Activated CD4-positive, alpha-beta memory T cell treated with anti-CD3 and anti-CD28 coated beads, Interleukin-2, amount 10 ng/mL, durations not matched to agents 7 days and 5 days (primary cell): Measurements from ENCODE around the gene ADGRB3. TPM values are rescaled to one million over a fixed set of nuclear protein-coding genes. Genes with fewer than 3 reads are reported as not detected.

Experiments
- CTCF ChIA-PET: fragments of 350-600 bp; sonication (Branson Sonifier 250); formaldehyde crosslinking; loops from one replicate; lab custom pipeline; 2021; ENCODE audit warnings: antibody characterized with exemption, inconsistent platforms; lab: Charles Lee
- POLR2A ChIA-PET: fragments of 350-600 bp; sonication (Branson Sonifier 250); formaldehyde crosslinking; loops from one replicate; lab custom pipeline; 2021; ENCODE audit warnings: antibody characterized with exemption; lab: Charles Lee
- DNase-seq: peaks from one replicate; pipeline ENCODE4 v3.0.0-alpha.2; 2020
- H3K27ac Mint-ChIP-seq: one replicate; pipeline ENCODE4 v1.8.0; 2021; ENCODE audit warnings: mild to moderate bottlenecking, mixed read lengths
- H3K27me3 Mint-ChIP-seq: one replicate; pipeline ENCODE4 v1.8.0; 2021; ENCODE audit warnings: mixed read lengths
- H3K36me3 Mint-ChIP-seq: one replicate; pipeline ENCODE4 v1.8.0; 2021; ENCODE audit warnings: low read depth, mixed read lengths
- H3K4me1 Mint-ChIP-seq: one replicate; pipeline ENCODE4 v1.8.0; 2021; ENCODE audit warnings: mixed read lengths
- H3K4me3 Mint-ChIP-seq: one replicate; pipeline ENCODE4 v1.8.0; 2021; ENCODE audit warnings: mild to moderate bottlenecking, mixed read lengths
- H3K9me3 Mint-ChIP-seq: one replicate; pipeline ENCODE4 v1.8.0; 2021; ENCODE audit warnings: mixed read lengths
- total RNA-seq, 2 experiments: library from RNA; stranded (reverse); gene quantifications; one replicate each; pipeline ENCODE4 v1.2.3, GENCODE V29; 2021

Gene ADGRB3
- total RNA-seq, 2 experiments from 2014 or later: not detected

GRCh38 chr6:69339163-69339550 is 704.1 kb downstream of the ADGRB3 start:
- Mint-ChIP-seq H3K27ac (no peak overlapping the region), H3K9me3 (no peaks in the 10 kb centered on the region), H3K4me3 (no peak overlapping the region), H3K4me1 (no peaks in the 10 kb centered on the region), H3K27me3 (no peaks in the 10 kb centered on the region), H3K36me3 (no peaks in the 10 kb centered on the region)
- CTCF ChIA-PET: no interaction called here
- POLR2A ChIA-PET: no interaction called here
- DNase-seq: no peak

DNA sequence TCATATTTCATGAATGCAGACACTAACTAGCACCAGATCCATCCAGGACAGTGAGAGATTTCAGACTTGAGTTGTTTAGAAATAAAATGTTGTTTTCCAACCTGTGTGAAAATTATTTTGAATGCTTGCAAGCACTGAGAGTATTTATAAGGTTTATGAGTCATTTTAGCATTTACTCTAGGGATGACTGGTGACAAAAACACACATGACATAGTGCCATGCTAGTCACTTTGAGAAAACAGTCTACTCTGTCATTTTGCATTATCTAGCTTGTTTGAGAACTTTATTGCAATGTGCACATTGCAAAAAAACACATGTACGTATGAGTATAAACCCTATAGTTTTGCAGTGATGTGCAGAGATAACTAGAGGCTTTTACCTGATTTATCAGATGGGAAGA is 705.1 kb downstream of the ADGRB3 start:
- H3K36me3 Mint-ChIP-seq: no peaks in the 10 kb centered on the region
- H3K4me1 Mint-ChIP-seq: no peaks in the 10 kb centered on the region
- H3K4me3 Mint-ChIP-seq: no peak overlapping the region
- ChIA-PET CTCF (no interaction called here), POLR2A (no interaction called here)
- H3K27me3 Mint-ChIP-seq: no peaks in the 10 kb centered on the region
- DNase-seq: no peak
- H3K27ac Mint-ChIP-seq: no peak overlapping the region
- peaks cover 2% of the 10 kb centered on the region for H3K9me3 Mint-ChIP-seq

DNA sequence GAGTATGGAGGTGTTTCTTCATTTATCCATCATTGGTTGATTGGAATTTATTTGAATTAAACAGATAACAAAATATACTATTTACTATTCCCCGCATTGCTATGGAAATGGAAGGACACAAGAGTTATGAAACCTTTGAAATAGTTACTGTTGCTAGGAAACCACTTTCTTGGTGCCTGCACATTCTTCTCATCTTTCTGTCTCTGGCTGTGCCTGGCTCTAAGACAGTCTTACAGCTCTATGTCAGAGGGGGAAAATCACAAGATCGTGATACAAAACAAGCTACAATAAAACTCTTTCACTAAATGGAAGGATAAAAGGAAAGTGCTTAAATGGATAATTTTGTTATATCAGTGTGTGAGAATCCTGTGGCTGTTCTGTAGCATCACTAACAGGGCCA is 708.8 kb downstream of the ADGRB3 start:
- peaks cover 5% of the 10 kb centered on the region for H3K9me3 Mint-ChIP-seq
- H3K4me1 Mint-ChIP-seq: no peaks in the 10 kb centered on the region
- POLR2A ChIA-PET: no interaction called here

DNA sequence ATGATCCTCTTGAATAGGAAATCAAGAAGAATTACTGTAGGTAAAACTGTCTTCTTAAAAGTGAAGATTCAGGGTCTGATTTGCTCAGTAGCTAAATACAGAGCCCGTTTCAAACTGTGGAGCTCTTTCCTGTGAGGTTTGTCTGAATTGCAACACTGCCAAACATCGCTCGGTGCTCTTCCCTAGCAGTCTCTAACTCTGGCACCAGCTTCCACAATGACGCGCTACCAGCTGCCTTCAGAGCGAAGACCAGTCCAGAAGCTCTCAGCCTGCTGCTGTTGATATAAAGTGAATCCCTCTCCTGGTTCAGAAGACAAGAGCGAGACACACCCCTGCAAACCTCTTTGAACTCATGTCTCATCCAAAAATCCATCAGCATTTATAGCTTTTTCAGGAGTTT is 714.7 kb downstream of the ADGRB3 start:
- Mint-ChIP-seq H3K27ac (no peak overlapping the region), H3K4me1 (no peaks in the 10 kb centered on the region), H3K27me3 (no peaks in the 10 kb centered on the region), H3K36me3 (no peaks in the 10 kb centered on the region), H3K9me3 (peaks cover 2% of the 10 kb centered on the region), H3K4me3 (no peak overlapping the region)
- CTCF ChIA-PET: no interaction called here
- POLR2A ChIA-PET: no interaction called here
- DNase-seq: no peak

More for the DNA sequence above, 708.8 kb downstream of the ADGRB3 start:
- H3K27ac Mint-ChIP-seq: no peak overlapping the region
- H3K4me3 Mint-ChIP-seq: no peak overlapping the region
- DNase-seq: no peak
- no peaks in the 10 kb centered on the region for H3K36me3 Mint-ChIP-seq
- CTCF ChIA-PET: no interaction called here
- H3K27me3 Mint-ChIP-seq: no peaks in the 10 kb centered on the region

DNA sequence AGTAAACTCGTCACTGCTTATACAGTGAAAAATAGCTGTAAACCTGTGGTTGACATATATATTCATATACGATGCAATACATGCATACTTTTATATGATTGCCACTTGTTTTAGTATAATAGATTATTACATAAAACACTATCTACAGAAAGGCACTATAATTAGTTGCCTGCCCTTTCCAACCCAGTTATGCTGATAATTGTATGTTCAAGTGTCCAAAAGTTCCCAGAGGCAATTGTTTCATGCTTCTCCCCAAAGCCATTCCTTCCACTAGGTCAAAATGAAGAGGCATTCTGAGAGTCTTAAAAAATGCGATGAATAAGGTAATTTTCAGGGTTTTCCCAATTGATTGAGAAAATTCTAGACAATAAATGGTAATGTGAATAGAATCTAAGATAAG is 727.1 kb downstream of the ADGRB3 start:
- DNase-seq: no peak
- no peaks in the 10 kb centered on the region for H3K9me3 Mint-ChIP-seq
- CTCF ChIA-PET: no interaction called here
- no peaks in the 10 kb centered on the region for H3K27me3 Mint-ChIP-seq
- no peaks in the 10 kb centered on the region for H3K36me3 Mint-ChIP-seq
- H3K4me3 Mint-ChIP-seq: no peak overlapping the region
- POLR2A ChIA-PET: no interaction called here
- no peaks in the 10 kb centered on the region for H3K4me1 Mint-ChIP-seq
- H3K27ac Mint-ChIP-seq: no peak overlapping the region

- ChIA-PET POLR2A (no interaction called here), CTCF (no interaction called here)
- Mint-ChIP-seq H3K36me3 (no peaks in the 10 kb centered on the region), H3K9me3 (no peaks in the 10 kb centered on the region), H3K27ac (no peak overlapping the region), H3K4me1 (no peaks in the 10 kb centered on the region), H3K4me3 (no peak overlapping the region), H3K27me3 (no peaks in the 10 kb centered on the region)
- DNase-seq: no peak
These were observed 731.7 kb downstream of the ADGRB3 start for GRCh38 chr6:69366831-69367230.

- Mint-ChIP-seq H3K4me1 (no peaks in the 10 kb centered on the region), H3K9me3 (no peaks in the 10 kb centered on the region), H3K27ac (no peak overlapping the region), H3K4me3 (no peak overlapping the region), H3K36me3 (no peaks in the 10 kb centered on the region), H3K27me3 (no peaks in the 10 kb centered on the region)
- DNase-seq: no peak
- POLR2A ChIA-PET: no interaction called here
- CTCF ChIA-PET: no interaction called here
These were observed 733.5 kb downstream of the ADGRB3 start for GRCh38 chr6:69368613-69369012.

DNA sequence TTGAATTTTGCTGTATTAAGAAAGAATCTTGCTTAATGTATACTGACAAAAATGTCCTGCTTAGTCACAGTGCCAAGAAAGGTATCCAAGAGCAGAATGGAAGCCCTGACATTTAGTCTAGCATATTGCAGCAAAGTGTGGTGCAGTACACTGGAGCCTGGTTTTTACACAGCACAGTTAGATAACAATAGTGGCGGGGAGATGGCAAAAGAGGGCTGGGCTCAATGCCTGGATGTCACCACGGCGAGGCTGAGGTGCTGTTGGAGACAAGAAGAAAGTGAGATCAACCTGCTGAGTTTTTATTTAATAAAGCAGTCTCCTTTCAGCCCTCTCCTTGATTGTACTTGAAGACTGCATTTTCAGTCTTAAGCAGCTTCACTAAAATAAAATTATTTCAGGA is 735.7 kb downstream of the ADGRB3 start:
- no peak overlapping the region for H3K27ac Mint-ChIP-seq
- CTCF ChIA-PET: no interaction called here

GRCh38 chr6:69378326-69378725 is 743.2 kb downstream of the ADGRB3 start:
- ChIA-PET CTCF (no interaction called here), POLR2A (no interaction called here)
- H3K36me3 Mint-ChIP-seq: no peaks in the 10 kb centered on the region
- no peaks in the 10 kb centered on the region for H3K4me1 Mint-ChIP-seq
- no peaks in the 10 kb centered on the region for H3K27me3 Mint-ChIP-seq
- H3K9me3 Mint-ChIP-seq: no peaks in the 10 kb centered on the region
- H3K4me3 Mint-ChIP-seq: no peak overlapping the region
- DNase-seq: no peak
- H3K27ac Mint-ChIP-seq: no peak overlapping the region

More for the DNA sequence above, 735.7 kb downstream of the ADGRB3 start:
- H3K4me3 Mint-ChIP-seq: no peak overlapping the region
- no peaks in the 10 kb centered on the region for H3K27me3 Mint-ChIP-seq
- no peaks in the 10 kb centered on the region for H3K9me3 Mint-ChIP-seq
- DNase-seq: no peak
- H3K4me1 Mint-ChIP-seq: no peaks in the 10 kb centered on the region
- H3K36me3 Mint-ChIP-seq: no peaks in the 10 kb centered on the region
- POLR2A ChIA-PET: no interaction called here

DNA sequence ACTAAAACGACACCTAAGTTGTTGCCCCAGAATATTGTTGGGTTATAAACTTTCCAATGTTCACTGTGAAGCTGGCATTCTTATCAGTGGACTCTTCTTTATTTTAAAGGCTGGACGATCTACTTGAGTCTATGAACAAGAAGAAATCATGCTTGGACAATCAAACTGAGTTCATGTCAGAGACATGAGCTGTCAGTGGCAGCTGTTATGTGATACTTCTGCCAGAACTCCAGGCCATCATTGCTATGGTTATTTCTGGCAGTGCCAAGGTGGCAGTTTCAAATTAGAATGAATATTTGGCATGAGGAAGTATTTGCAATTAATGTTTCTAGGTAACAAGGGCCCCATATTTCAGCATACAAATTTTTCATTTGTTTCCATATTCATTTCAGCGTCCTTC is 744.4 kb downstream of the ADGRB3 start:
- H3K4me1 Mint-ChIP-seq: no peaks in the 10 kb centered on the region

DNA sequence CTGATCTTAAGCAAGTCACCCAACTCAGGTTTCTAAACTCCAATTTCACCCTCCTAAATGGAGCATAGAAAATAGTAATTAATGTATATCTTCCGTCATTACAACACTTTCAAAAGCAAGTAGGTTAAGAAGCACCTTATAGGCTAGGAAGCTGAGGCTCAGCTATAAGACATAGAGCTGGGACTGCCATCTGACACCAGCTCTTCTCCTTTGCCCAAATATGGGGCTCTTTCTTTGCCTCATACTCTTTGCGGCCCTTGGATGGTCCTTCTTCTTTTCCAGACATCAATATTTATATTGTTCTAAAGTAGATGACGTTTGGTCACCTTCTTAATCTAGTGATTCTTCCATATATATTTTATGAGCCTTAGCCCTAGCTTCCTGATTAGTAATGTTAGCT is 748.5 kb downstream of the ADGRB3 start:
- Mint-ChIP-seq H3K27me3 (no peaks in the 10 kb centered on the region), H3K27ac (no peak overlapping the region)
- CTCF ChIA-PET: no interaction called here

More for the DNA sequence above, 744.4 kb downstream of the ADGRB3 start:
- Mint-ChIP-seq H3K27ac (no peak overlapping the region), H3K27me3 (no peaks in the 10 kb centered on the region), H3K9me3 (no peaks in the 10 kb centered on the region), H3K36me3 (no peaks in the 10 kb centered on the region), H3K4me3 (no peak overlapping the region)
- no peak for DNase-seq
- ChIA-PET POLR2A (no interaction called here), CTCF (no interaction called here)

GRCh38 chr6:69386426-69386825 is 751.3 kb downstream of the ADGRB3 start:
- Mint-ChIP-seq H3K9me3 (no peaks in the 10 kb centered on the region), H3K27ac (no peak overlapping the region), H3K27me3 (no peaks in the 10 kb centered on the region), H3K4me1 (no peaks in the 10 kb centered on the region), H3K4me3 (no peak overlapping the region), H3K36me3 (no peaks in the 10 kb centered on the region)
- ChIA-PET CTCF (no interaction called here), POLR2A (no interaction called here)
- DNase-seq: no peak

More for the DNA sequence above, 748.5 kb downstream of the ADGRB3 start:
- H3K36me3 Mint-ChIP-seq: no peaks in the 10 kb centered on the region
- H3K4me3 Mint-ChIP-seq: no peak overlapping the region
- POLR2A ChIA-PET: no interaction called here
- no peaks in the 10 kb centered on the region for H3K9me3 Mint-ChIP-seq
- DNase-seq: no peak
- H3K4me1 Mint-ChIP-seq: no peaks in the 10 kb centered on the region

GRCh38 chr6:69390125-69390524 is 755.0 kb downstream of the ADGRB3 start:
- Mint-ChIP-seq H3K27me3 (no peaks in the 10 kb centered on the region), H3K4me1 (peaks cover 8% of the 10 kb centered on the region), H3K9me3 (no peaks in the 10 kb centered on the region), H3K36me3 (no peaks in the 10 kb centered on the region), H3K27ac (no peak overlapping the region), H3K4me3 (no peak overlapping the region)
- POLR2A ChIA-PET: no interaction called here
- CTCF ChIA-PET: no interaction called here
- no peak for DNase-seq

DNA sequence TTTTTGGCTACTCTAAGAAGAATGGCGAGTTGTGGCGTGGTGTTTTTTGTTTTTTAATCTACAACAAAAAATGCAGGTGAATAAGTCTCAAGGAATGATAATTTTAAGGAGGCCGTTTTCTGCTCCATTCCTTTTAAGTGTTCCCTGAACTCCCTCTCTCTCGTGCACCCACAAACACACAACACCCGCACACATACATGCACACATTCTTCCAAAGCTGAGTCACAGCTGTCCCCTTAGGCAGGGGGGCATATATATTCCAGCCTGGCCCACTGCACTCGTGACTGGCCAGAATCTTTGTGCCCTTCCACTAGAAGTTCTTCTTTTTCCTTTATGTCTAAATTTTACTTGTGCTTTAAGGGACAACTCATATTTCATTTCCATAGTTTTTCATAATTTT is 756.0 kb downstream of the ADGRB3 start:
- H3K27ac Mint-ChIP-seq: no peak overlapping the region
- no peak overlapping the region for H3K4me3 Mint-ChIP-seq
- peaks cover 8% of the 10 kb centered on the region for H3K4me1 Mint-ChIP-seq
- no peaks in the 10 kb centered on the region for H3K27me3 Mint-ChIP-seq
- H3K9me3 Mint-ChIP-seq: no peaks in the 10 kb centered on the region
- H3K36me3 Mint-ChIP-seq: no peaks in the 10 kb centered on the region
- no peak for DNase-seq
- ChIA-PET CTCF (no interaction called here), POLR2A (no interaction called here)

DNA sequence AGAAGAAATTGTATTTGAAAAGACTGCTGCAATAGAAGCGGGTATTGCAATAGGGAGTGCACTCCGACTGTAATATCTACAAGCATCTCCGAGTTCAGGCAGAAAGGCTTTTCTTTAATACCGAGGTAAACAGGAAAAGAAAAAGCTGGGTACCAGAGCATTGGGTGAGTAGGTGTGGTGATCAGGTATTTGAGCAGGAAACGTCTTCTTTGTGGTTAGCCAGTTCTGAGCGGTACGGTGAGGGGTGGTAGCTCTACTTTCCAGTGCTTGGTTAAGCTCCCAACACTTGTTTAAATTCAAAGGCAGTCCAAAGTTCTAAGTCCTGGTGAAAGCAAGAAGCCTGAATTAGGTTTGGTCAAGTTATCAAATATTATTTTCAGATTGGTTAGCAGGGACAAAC is 757.7 kb downstream of the ADGRB3 start:
- no peaks in the 10 kb centered on the region for H3K27me3 Mint-ChIP-seq
- peaks cover 8% of the 10 kb centered on the region for H3K4me1 Mint-ChIP-seq
- no peak overlapping the region for H3K4me3 Mint-ChIP-seq
- ChIA-PET CTCF (no interaction called here), POLR2A (no interaction called here)
- H3K27ac Mint-ChIP-seq: no peak overlapping the region
- H3K36me3 Mint-ChIP-seq: no peaks in the 10 kb centered on the region
- DNase-seq: no peak
- no peaks in the 10 kb centered on the region for H3K9me3 Mint-ChIP-seq
